Measurements from ENCODE around the gene LRRTM4.
"Not testable (repeated sequence)": the region's sequence is repeated elsewhere in the genome, so short reads cannot be mapped to it uniquely, and the experiment has no call there.

Gene LRRTM4

GRCh38 chr2:76829374-76830234 lies 692.6 kb downstream of the LRRTM4 start:
- DNase-seq (ENCODE audit: low read depth, low spot score): no peak
- no peak overlapping the region for H3K4me3 ChIP-seq (ENCODE audit: low read length)

GRCh38 chr2:76826691-76827090 lies 695.5 kb downstream of the LRRTM4 start:
- no peak for DNase-seq (ENCODE audit: low read depth, low spot score)

GRCh38 chr2:76825140-76825970 lies 696.8 kb downstream of the LRRTM4 start:
- DNase-seq (ENCODE audit: low read depth, low spot score): no peak
- no peak overlapping the region for H3K4me3 ChIP-seq (ENCODE audit: low read length)

More at GRCh38 chr2:76826691-76827090, 695.5 kb downstream of the LRRTM4 start:
- H3K4me3 ChIP-seq (ENCODE audit: low read length): no peak overlapping the region

GRCh38 chr2:76821731-76822130 lies 700.4 kb downstream of the LRRTM4 start:
- no peak overlapping the region for H3K4me3 ChIP-seq (ENCODE audit: low read length)
- DNase-seq (ENCODE audit: low read depth, low spot score): no peak

GRCh38 chr2:76813084-76813483 lies 709.1 kb downstream of the LRRTM4 start:
- no peak for DNase-seq (ENCODE audit: low read depth, low spot score)
- H3K4me3 ChIP-seq (ENCODE audit: low read length): no peak overlapping the region

GRCh38 chr2:76812156-76812555 lies 710.0 kb downstream of the LRRTM4 start:
- no peak for DNase-seq (ENCODE audit: low read depth, low spot score)
- H3K4me3 ChIP-seq (ENCODE audit: low read length): no peak overlapping the region

GRCh38 chr2:76809136-76809535 lies 713.0 kb downstream of the LRRTM4 start:
- no peak for DNase-seq (ENCODE audit: low read depth, low spot score)
- no peak overlapping the region for H3K4me3 ChIP-seq (ENCODE audit: low read length)

- H3K4me3 ChIP-seq (ENCODE audit: low read length): no peak overlapping the region
- no peak for DNase-seq (ENCODE audit: low read depth, low spot score)
Measured at GRCh38 chr2:76808732-76809131, 713.4 kb downstream of the LRRTM4 start.

- DNase-seq (ENCODE audit: low read depth, low spot score): no peak
- H3K4me3 ChIP-seq (ENCODE audit: low read length): no peak overlapping the region
Measured at GRCh38 chr2:76793647-76794334, 728.4 kb downstream of the LRRTM4 start.

GRCh38 chr2:76781313-76781712 lies 740.9 kb downstream of the LRRTM4 start:
- H3K4me3 ChIP-seq (ENCODE audit: low read length); DNase-seq (ENCODE audit: low read depth, low spot score): not testable (repeated sequence)

- no peak overlapping the region for H3K4me3 ChIP-seq (ENCODE audit: low read length)
- no peak for DNase-seq (ENCODE audit: low read depth, low spot score)
Measured at GRCh38 chr2:76763276-76763675, 758.9 kb downstream of the LRRTM4 start.

- DNase-seq (ENCODE audit: low read depth, low spot score): no peak
- H3K4me3 ChIP-seq (ENCODE audit: low read length): no peak overlapping the region
Measured at GRCh38 chr2:76760367-76760704, 761.8 kb downstream of the LRRTM4 start.

GRCh38 chr2:76759634-76760366 lies 762.4 kb downstream of the LRRTM4 start:
- no peak overlapping the region for H3K4me3 ChIP-seq (ENCODE audit: low read length)
- no peak for DNase-seq (ENCODE audit: low read depth, low spot score)

- no peak for DNase-seq (ENCODE audit: low read depth, low spot score)
- no peak overlapping the region for H3K4me3 ChIP-seq (ENCODE audit: low read length)
Measured at GRCh38 chr2:76752506-76752905, 769.7 kb downstream of the LRRTM4 start.

GRCh38 chr2:76749858-76750257 lies 772.3 kb downstream of the LRRTM4 start:
- DNase-seq (ENCODE audit: low read depth, low spot score): peak; percentile 39
- no peak overlapping the region for H3K4me3 ChIP-seq (ENCODE audit: low read length)

- no peak overlapping the region for H3K4me3 ChIP-seq (ENCODE audit: low read length)
- no peak for DNase-seq (ENCODE audit: low read depth, low spot score)
Measured at GRCh38 chr2:76748581-76749296, 773.4 kb downstream of the LRRTM4 start.

- H3K4me3 ChIP-seq (ENCODE audit: low read length): no peak overlapping the region
- no peak for DNase-seq (ENCODE audit: low read depth, low spot score)
Measured at GRCh38 chr2:76745605-76746004, 776.6 kb downstream of the LRRTM4 start.

GRCh38 chr2:76737607-76738006 lies 784.6 kb downstream of the LRRTM4 start:
- no peak overlapping the region for H3K4me3 ChIP-seq (ENCODE audit: low read length)
- no peak for DNase-seq (ENCODE audit: low read depth, low spot score)

GRCh38 chr2:76733736-76734135 lies 788.4 kb downstream of the LRRTM4 start:
- no peak for DNase-seq (ENCODE audit: low read depth, low spot score)
- no peak overlapping the region for H3K4me3 ChIP-seq (ENCODE audit: low read length)

Data from Jurkat, Clone E6-1 (cell line).